GM12891 (cell line): ENCODE results near the gene FA2H.

Experiments
- DNase-seq: peaks from one replicate; pipeline ENCODE4 v3.0.0; 2011; ENCODE audit warnings: low spot score; ENCODE audit not compliant: insufficient read length
- FAIRE-seq: peaks from 2 replicates; lab custom pipeline; 2011; peaks lifted over from hg19 to GRCh38; lab: Jason Lieb, UNC
- PAX5 ChIP-seq: IDR thresholded peaks from 2 replicates; pipeline ENCODE4 v1.6.1; 2011; ENCODE audit warnings: low read length, moderate library complexity, mild to moderate bottlenecking; ENCODE audit not compliant: insufficient read depth, severe bottlenecking
- POLR2A ChIP-seq: IDR thresholded peaks from 2 replicates; pipeline ENCODE4 v1.6.1; 2011; ENCODE audit warnings: low read depth, low read length, control low read depth
- POLR2AphosphoS5 ChIP-seq: IDR thresholded peaks from 2 replicates; pipeline ENCODE4 v1.6.1; 2011; ENCODE audit warnings: low read depth, low read length, control low read depth
- POU2F2 ChIP-seq: IDR thresholded peaks from 2 replicates; pipeline ENCODE4 v1.6.1; 2011; ENCODE audit warnings: low read depth, mild to moderate bottlenecking, control low read depth, low read length, moderate library complexity
- SPI1 ChIP-seq: IDR thresholded peaks from 2 replicates; pipeline ENCODE4 v1.6.1; 2011; ENCODE audit warnings: low read depth, low read length, control low read depth
- TAF1 ChIP-seq: IDR thresholded peaks from 2 replicates; pipeline ENCODE4 v1.6.1; 2011; ENCODE audit warnings: low read depth, low read length, control low read depth

FA2H gene

GRCh38 chr16:74666010-74666421, 108.6 kb downstream of the FA2H start:
- FAIRE-seq = no peak
- DNase-seq = no peak
- TF ChIP-seq SPI1 (no peak), POU2F2 (no peak), PAX5 (no peak), TAF1 (no peak), POLR2AphosphoS5 (no peak), POLR2A (no peak)
